Activated T-cell treated with anti-CD3 and anti-CD28 coated beads, Interleukin-2, amount 50 U/mL, for 24 hours (primary cell): Measurements from ENCODE around the gene PROB1.
"Not testable (repeated sequence)": the region's sequence is repeated elsewhere in the genome, so short reads cannot be mapped to it uniquely, and the experiment has no call there.

Experiments
- DNase-seq: peaks from one replicate; pipeline ENCODE4 v3.0.0-alpha.2; 2020
- H3K27ac Mint-ChIP-seq: 2 replicates; pipeline ENCODE4 v1.8.0; 2020; ENCODE audit warnings: mild to moderate bottlenecking, mixed read lengths
- H3K27me3 Mint-ChIP-seq: 2 replicates; pipeline ENCODE4 v1.8.0; 2020; ENCODE audit warnings: mixed read lengths
- H3K36me3 Mint-ChIP-seq: 2 replicates; pipeline ENCODE4 v1.8.0; 2020; ENCODE audit warnings: low read depth, mixed read lengths
- H3K4me1 Mint-ChIP-seq: 2 replicates; pipeline ENCODE4 v1.8.0; 2020; ENCODE audit warnings: low read depth, mixed read lengths
- H3K4me3 Mint-ChIP-seq: 2 replicates; pipeline ENCODE4 v1.8.0; 2020; ENCODE audit warnings: mild to moderate bottlenecking, moderate library complexity, mixed read lengths
- H3K9me3 Mint-ChIP-seq: 2 replicates; pipeline ENCODE4 v1.8.0; 2020; ENCODE audit warnings: mixed read lengths

PROB1 gene

GRCh38 chr5:139419226-139420192, 24.6 kb upstream of the PROB1 start:
- DNase-seq = peak; percentile 27
- no peaks in the 10 kb centered on the region for H3K27me3 Mint-ChIP-seq
- no peak overlapping the region for H3K4me3 Mint-ChIP-seq
- no peak overlapping the region for H3K27ac Mint-ChIP-seq
- peaks cover 83% of the 10 kb centered on the region for H3K36me3 Mint-ChIP-seq
- H3K4me1 Mint-ChIP-seq = peaks cover 39% of the 10 kb centered on the region
- H3K9me3 Mint-ChIP-seq = no peaks in the 10 kb centered on the region

- H3K9me3 Mint-ChIP-seq = no peaks in the 10 kb centered on the region
Observed at GRCh38 chr5:139418793-139419192, 23.9 kb upstream of the PROB1 start.

GRCh38 chr5:139417214-139417613, 22.3 kb upstream of the PROB1 start:
- Mint-ChIP-seq H3K4me3 (no peak overlapping the region), H3K27ac (peak overlapping the region; percentile 99), H3K4me1 (peaks cover 57% of the 10 kb centered on the region), H3K36me3 (peaks cover 84% of the 10 kb centered on the region), H3K27me3 (no peaks in the 10 kb centered on the region), H3K9me3 (no peaks in the 10 kb centered on the region)
- peak; percentile 24 for DNase-seq

More at GRCh38 chr5:139418793-139419192, 23.9 kb upstream of the PROB1 start:
- peak overlapping the region; percentile 49 for H3K27ac Mint-ChIP-seq
- DNase-seq = peak; percentile 3
- H3K36me3 Mint-ChIP-seq = peaks cover 82% of the 10 kb centered on the region
- peaks cover 46% of the 10 kb centered on the region for H3K4me1 Mint-ChIP-seq
- no peak overlapping the region for H3K4me3 Mint-ChIP-seq
- H3K27me3 Mint-ChIP-seq = no peaks in the 10 kb centered on the region

GRCh38 chr5:139416651-139417050, 21.7 kb upstream of the PROB1 start:
- H3K4me3 Mint-ChIP-seq = no peak overlapping the region
- peak overlapping the region; percentile 99 for H3K27ac Mint-ChIP-seq
- DNase-seq = no peak
- no peaks in the 10 kb centered on the region for H3K27me3 Mint-ChIP-seq
- H3K9me3 Mint-ChIP-seq = no peaks in the 10 kb centered on the region
- peaks cover 56% of the 10 kb centered on the region for H3K4me1 Mint-ChIP-seq
- peaks cover 86% of the 10 kb centered on the region for H3K36me3 Mint-ChIP-seq

- Mint-ChIP-seq H3K4me1 (peaks cover 56% of the 10 kb centered on the region), H3K9me3 (no peaks in the 10 kb centered on the region), H3K27ac (peak overlapping the region; percentile 99), H3K4me3 (peak overlapping the region; percentile 56), H3K27me3 (no peaks in the 10 kb centered on the region), H3K36me3 (peaks cover 85% of the 10 kb centered on the region)
- no peak for DNase-seq
Observed at GRCh38 chr5:139415869-139416268, 21.0 kb upstream of the PROB1 start.

GRCh38 chr5:139415221-139415861, 20.4 kb upstream of the PROB1 start:
- H3K4me1 Mint-ChIP-seq = peaks cover 56% of the 10 kb centered on the region

GRCh38 chr5:139414581-139415130, 19.8 kb upstream of the PROB1 start:
- H3K27me3 Mint-ChIP-seq = no peaks in the 10 kb centered on the region
- DNase-seq = no peak
- peaks cover 73% of the 10 kb centered on the region for H3K36me3 Mint-ChIP-seq
- peaks cover 56% of the 10 kb centered on the region for H3K4me1 Mint-ChIP-seq
- no peaks in the 10 kb centered on the region for H3K9me3 Mint-ChIP-seq
- peak overlapping the region; percentile 99 for H3K27ac Mint-ChIP-seq
- H3K4me3 Mint-ChIP-seq = peak overlapping the region; percentile 56

More at GRCh38 chr5:139415221-139415861, 20.4 kb upstream of the PROB1 start:
- Mint-ChIP-seq H3K9me3 (no peaks in the 10 kb centered on the region), H3K27ac (peak overlapping the region; percentile 99), H3K27me3 (no peaks in the 10 kb centered on the region), H3K36me3 (peaks cover 79% of the 10 kb centered on the region), H3K4me3 (peak overlapping the region; percentile 56)
- DNase-seq = peak; percentile 62

GRCh38 chr5:139413963-139414362, 19.1 kb upstream of the PROB1 start:
- peaks cover 56% of the 10 kb centered on the region for H3K4me1 Mint-ChIP-seq

GRCh38 chr5:139413153-139413552, 18.2 kb upstream of the PROB1 start:
- H3K9me3 Mint-ChIP-seq = no peaks in the 10 kb centered on the region
- no peak overlapping the region for H3K4me3 Mint-ChIP-seq
- H3K4me1 Mint-ChIP-seq = peaks cover 53% of the 10 kb centered on the region
- H3K27ac Mint-ChIP-seq = peak overlapping the region; percentile 99
- no peaks in the 10 kb centered on the region for H3K27me3 Mint-ChIP-seq
- DNase-seq = no peak
- peaks cover 58% of the 10 kb centered on the region for H3K36me3 Mint-ChIP-seq

More at GRCh38 chr5:139413963-139414362, 19.1 kb upstream of the PROB1 start:
- Mint-ChIP-seq H3K4me3 (peak overlapping the region; percentile 56), H3K27me3 (no peaks in the 10 kb centered on the region), H3K36me3 (peaks cover 66% of the 10 kb centered on the region), H3K9me3 (no peaks in the 10 kb centered on the region), H3K27ac (peak overlapping the region; percentile 99)
- no peak for DNase-seq

GRCh38 chr5:139410993-139411828, 16.3 kb upstream of the PROB1 start:
- no peak for DNase-seq
- no peak overlapping the region for H3K4me3 Mint-ChIP-seq
- no peaks in the 10 kb centered on the region for H3K9me3 Mint-ChIP-seq
- H3K4me1 Mint-ChIP-seq = peaks cover 45% of the 10 kb centered on the region
- H3K27me3 Mint-ChIP-seq = no peaks in the 10 kb centered on the region
- H3K36me3 Mint-ChIP-seq = peaks cover 39% of the 10 kb centered on the region
- H3K27ac Mint-ChIP-seq = no peak overlapping the region

- Mint-ChIP-seq H3K4me3 (no peak overlapping the region), H3K9me3 (no peaks in the 10 kb centered on the region), H3K4me1 (peaks cover 36% of the 10 kb centered on the region), H3K27ac (no peak overlapping the region), H3K36me3 (peaks cover 33% of the 10 kb centered on the region), H3K27me3 (no peaks in the 10 kb centered on the region)
- no peak for DNase-seq
Observed at GRCh38 chr5:139410121-139410992, 15.5 kb upstream of the PROB1 start.

- H3K27me3 Mint-ChIP-seq, H3K4me3 Mint-ChIP-seq: not testable (repeated sequence)
- peaks cover 32% of the 10 kb centered on the region for H3K4me1 Mint-ChIP-seq
Observed at GRCh38 chr5:139409116-139409515, 14.2 kb upstream of the PROB1 start.

GRCh38 chr5:139408191-139408590, 13.3 kb upstream of the PROB1 start:
- H3K4me3 Mint-ChIP-seq = no peak overlapping the region

More at GRCh38 chr5:139409116-139409515, 14.2 kb upstream of the PROB1 start:
- not testable (repeated sequence) for H3K27ac Mint-ChIP-seq, DNase-seq, H3K9me3 Mint-ChIP-seq
- H3K36me3 Mint-ChIP-seq = peaks cover 24% of the 10 kb centered on the region

More at GRCh38 chr5:139408191-139408590, 13.3 kb upstream of the PROB1 start:
- H3K4me1 Mint-ChIP-seq = peaks cover 29% of the 10 kb centered on the region
- H3K9me3 Mint-ChIP-seq = no peaks in the 10 kb centered on the region
- H3K36me3 Mint-ChIP-seq = peaks cover 20% of the 10 kb centered on the region
- H3K27me3 Mint-ChIP-seq = no peaks in the 10 kb centered on the region
- DNase-seq = no peak
- H3K27ac Mint-ChIP-seq = no peak overlapping the region
